Pancreas (tissue), 10 donors: ENCODE results near the gene PRKCA. TPM values are rescaled to one million over a fixed set of nuclear protein-coding genes. Genes with fewer than 3 reads are reported as not detected.
A peak's percentile ranks its signal among the peaks of the same experiment; 100 is the strongest.
"Not testable (repeated sequence)": the region's sequence is repeated elsewhere in the genome, so short reads cannot be mapped to it uniquely, and the experiment has no call there.

ENCODE experiments used
- ATAC-seq, 4 donors: fragments of 200-7000 bp; cut with Tn5 transposase; one replicate each; pipeline versions ENCODE4 v1.8.0 to v1.9.1; 2020; ENCODE audit warnings: mild to moderate bottlenecking in 4 of 4, moderate library complexity in 4 of 4
- DNase-seq, 6 donors: peaks; one replicate each; pipeline ENCODE4 v3.0.0-alpha.2; 2020
- FAIRE-seq: peaks from 2 replicates; lab custom pipeline; 2012; peaks lifted over from hg19 to GRCh38; lab: Jason Lieb, UNC
- H3K27ac ChIP-seq, 4 donors: fragments of 200-600 bp; sonication (generic); 1 replicate in 3 of 4; 2 replicates in 1 of 4; pipeline versions ENCODE4 v1.5.0 to v1.8.0; 2020
- H3K27me3 ChIP-seq, 4 donors: fragments of 200-600 bp; one replicate each; pipeline ENCODE4 v1.8.0; 2021
- H3K36me3 ChIP-seq, 3 donors: fragments of 200-600 bp; sonication (generic) in 1 of 3; one replicate each; pipeline versions ENCODE4 v1.5.0 to v1.8.0; 2020 to 2021
- H3K4me1 ChIP-seq, 3 donors: fragments of 200-600 bp; one replicate each; pipeline ENCODE4 v1.8.0; 2021
- H3K4me3 ChIP-seq, 4 donors: fragments of 200-600 bp; sonication (generic) in 2 of 4; one replicate each; pipeline versions ENCODE4 v1.5.0 to v1.8.0; 2020 to 2021
- H3K9me3 ChIP-seq, 4 donors: fragments of 200-600 bp; one replicate each; pipeline ENCODE4 v1.8.0; 2021
- CTCF ChIP-seq, 4 donors: fragments of 200-600 bp; sonication (generic) in 3 of 4; IDR thresholded peaks; one replicate each; pipeline versions ENCODE4 v1.5.0 to v1.8.0; 2021; ENCODE audit warnings: antibody characterized with exemption in 4 of 4
- WGBS, 2 donors: extraction: QIAGEN DNeasy Blood & Tissue Kit; methylation state at CpG; one replicate each; pipeline ENCODE4 v1.1.7; 2013; 5-methylcytosine and 5-hydroxymethylcytosine counted together
- intact Hi-C, 3 donors: fragments of 100-400 bp; cut with DNase I; formaldehyde crosslinking; loops; one replicate each; pipeline versions ENCODE4 v1.11.1 to v1.14.2; 2022
- polyA plus RNA-seq, 2 donors: library from polyadenylated mRNA; stranded (reverse); fragments of 200-250 nt; gene quantifications; one replicate each; pipeline ENCODE4 v1.2.3, GENCODE V29; 2013
- total RNA-seq, 6 donors: library from RNA; stranded (reverse); fragmentation: NEBNext Ultra II Directional in 4 of 6; extraction: Animal tissue kit (Norgen Biotek cat#: 25700) in 4 of 6; gene quantifications; one replicate each; pipeline versions ENCODE4 v1.2.1 to v1.2.4, GENCODE V29; 2021 to 2023
- donor health status: healthy with polysubstance abuse.
- donor health status: DM: no; HTN: no; CAD: no; lungs with moderate emphysema.
- donor health status: DM: no; HTN: no; CAD: no.
- donor health status: control.
- donor health status: control.
- donor health status: Bipolar disorder and iron deficiency.
- donor health status: DM: yes; HTN: yes; CAD: no.
- donor health status: DM: no; HTN: no; CAD: no.
- donor health status: DM: no; HTN: no; CAD: no.
- donor health status: DM: yes; HTN: yes; CAD: no.

PRKCA gene
- total and polyA plus RNA-seq, 8 donors = 3.5 to 22.3 (median 10.2) TPM

GRCh38 chr17:66349521-66350254, 47.3 kb downstream of the PRKCA start:
- FAIRE-seq (no peak), DNase-seq (no peak), ATAC-seq (no peak)
- intact Hi-C loops = no loop called here
- Histone ChIP-seq H3K9me3 (no peaks in the 10 kb centered on the region), H3K4me3 (no peak overlapping the region), H3K27ac (peak overlapping the region in 2 of 4 donors; percentile 6 to 42), H3K36me3 (no peaks in the 10 kb centered on the region), H3K27me3 (no peaks in the 10 kb centered on the region), H3K4me1 (peaks cover 13 to 18% (median 14%) of the 10 kb centered on the region in 3 donors)
- WGBS, 2 donors = 61 to 63% methylated on average over 12 of the region's 12 CpGs
- TF ChIP-seq CTCF (IDR thresholded peaks at IDR 0.05) = no peak

GRCh38 chr17:66350576-66350975, 48.2 kb downstream of the PRKCA start:
- H3K27me3 ChIP-seq, DNase-seq, FAIRE-seq, intact Hi-C loops, H3K4me3 ChIP-seq, H3K9me3 ChIP-seq, H3K36me3 ChIP-seq: not testable (repeated sequence)
- Histone ChIP-seq H3K4me1 (peaks cover 13 to 18% (median 14%) of the 10 kb centered on the region in 3 donors), H3K27ac (peak overlapping the region in 3 of 4 donors; percentile 56 to 60 (median 57))
- peak in 1 of 4 donors; percentile 9 for ATAC-seq
- 72% methylated on average over 10 of the region's 10 CpGs for WGBS, 2 donors

- FAIRE-seq = no peak
- H3K4me1 ChIP-seq = peaks cover 13 to 18% (median 14%) of the 10 kb centered on the region in 3 donors
- H3K27ac ChIP-seq = peak overlapping the region in 3 of 4 donors; percentile 56 to 60 (median 57)
- no peak overlapping the region for H3K4me3 ChIP-seq
- no peaks in the 10 kb centered on the region for H3K36me3 ChIP-seq
- 57 to 62% methylated on average over 5 of the region's 5 CpGs for WGBS, 2 donors
- peak; percentile 30 to 70 (median 55) for DNase-seq
- intact Hi-C loops = no loop called here
- no peaks in the 10 kb centered on the region for H3K27me3 ChIP-seq
- ATAC-seq = peak; percentile 63 to 84 (median 70)
- TF ChIP-seq CTCF (IDR thresholded peaks at IDR 0.05) = no peak
- no peaks in the 10 kb centered on the region for H3K9me3 ChIP-seq
These were observed 48.6 kb downstream of the PRKCA start for GRCh38 chr17:66351033-66351432.

- ATAC-seq = no peak
- no peak for FAIRE-seq
- peaks cover 13 to 18% (median 14%) of the 10 kb centered on the region in 3 donors for H3K4me1 ChIP-seq
These were observed 49.3 kb downstream of the PRKCA start for GRCh38 chr17:66351701-66352100.

GRCh38 chr17:66353937-66354401, 51.6 kb downstream of the PRKCA start:
- Histone ChIP-seq H3K4me1 (peaks cover 4 to 6% (median 4%) of the 10 kb centered on the region in 3 donors), H3K4me3 (no peak overlapping the region), H3K27ac (no peak overlapping the region), H3K9me3 (no peaks in the 10 kb centered on the region), H3K36me3 (no peaks in the 10 kb centered on the region), H3K27me3 (no peaks in the 10 kb centered on the region)
- intact Hi-C loops = no loop called here
- TF ChIP-seq CTCF (IDR thresholded peaks at IDR 0.05) = no peak
- FAIRE-seq = no peak
- no peak for DNase-seq
- no peak for ATAC-seq
- 70 to 74% methylated on average over 6 of the region's 6 CpGs for WGBS, 2 donors

More at GRCh38 chr17:66351701-66352100, 49.3 kb downstream of the PRKCA start:
- 88% methylated on average over 6 of the region's 6 CpGs for WGBS, 2 donors
- intact Hi-C loops = no loop called here
- H3K4me3 ChIP-seq = no peak overlapping the region
- H3K9me3 ChIP-seq = no peaks in the 10 kb centered on the region
- no peak for DNase-seq
- H3K27me3 ChIP-seq = no peaks in the 10 kb centered on the region
- H3K27ac ChIP-seq = peak overlapping the region in 3 of 4 donors; percentile 56 to 60 (median 57)
- no peak for TF ChIP-seq CTCF (IDR thresholded peaks at IDR 0.05)
- no peaks in the 10 kb centered on the region for H3K36me3 ChIP-seq
